PFSK-1 (cell line): ENCODE data around the gene PTMS.

Experiments used
- FOXP2 ChIP-seq: optimal IDR thresholded peaks from 2 replicates; pipeline ENCODE3; 2011; ENCODE audit warnings: borderline replicate concordance, control low read depth, inconsistent platforms; ENCODE audit not compliant: insufficient read depth; ENCODE audit errors: extremely low read length, extremely low read depth
- POLR2AphosphoS5 ChIP-seq: IDR thresholded peaks from 2 replicates; pipeline ENCODE4 v1.6.1; 2012; ENCODE audit warnings: low read depth, mild to moderate bottlenecking, control low read depth, low read length, moderate library complexity
- REST ChIP-seq, 2 experiments: IDR thresholded peaks; 2 replicates each; pipeline versions ENCODE4 v1.6.1 to v1.8.0; 2011 to 2012; ENCODE audit warnings: low read depth in 2 of 2, low read length in 2 of 2, control low read depth in 1 of 2, inconsistent platforms in 1 of 2, mild to moderate bottlenecking in 1 of 2, moderate library complexity in 1 of 2; ENCODE audit not compliant: insufficient read depth in 1 of 2
- SIN3A ChIP-seq: IDR thresholded peaks from 2 replicates; pipeline ENCODE4 v1.6.1; 2012; ENCODE audit warnings: mild to moderate bottlenecking, low read length, moderate library complexity, borderline replicate concordance; ENCODE audit not compliant: insufficient read depth
- TAF1 ChIP-seq: IDR thresholded peaks from 2 replicates; pipeline ENCODE4 v1.6.1; 2012; ENCODE audit warnings: low read length, control low read depth, borderline replicate concordance; ENCODE audit not compliant: insufficient read depth

PTMS gene

GRCh38 chr12:6724409-6724797, 41.8 kb upstream of the PTMS start:
- no peak for TF ChIP-seq FOXP2
- TF ChIP-seq REST (IDR thresholded peaks at IDR 0.05; ENCODE audit: insufficient read depth in 1 of 2, low read depth in 2 of 2, low read length in 2 of 2), result no peak
- TF ChIP-seq POLR2AphosphoS5, result 0 out of 2 replicates have a peak, but pooled peaks have one; percentile 5
- TF ChIP-seq TAF1, result no peak

- TF ChIP-seq SIN3A, result no peak
- TF ChIP-seq FOXP2, result no peak
- TF ChIP-seq POLR2AphosphoS5, result no peak
- no peak for TF ChIP-seq TAF1
- TF ChIP-seq REST (IDR thresholded peaks at IDR 0.05; ENCODE audit: insufficient read depth in 1 of 2, low read depth in 2 of 2, low read length in 2 of 2), result no peak
Observed at GRCh38 chr12:6725350-6725749, 40.8 kb upstream of the PTMS start.

DNA sequence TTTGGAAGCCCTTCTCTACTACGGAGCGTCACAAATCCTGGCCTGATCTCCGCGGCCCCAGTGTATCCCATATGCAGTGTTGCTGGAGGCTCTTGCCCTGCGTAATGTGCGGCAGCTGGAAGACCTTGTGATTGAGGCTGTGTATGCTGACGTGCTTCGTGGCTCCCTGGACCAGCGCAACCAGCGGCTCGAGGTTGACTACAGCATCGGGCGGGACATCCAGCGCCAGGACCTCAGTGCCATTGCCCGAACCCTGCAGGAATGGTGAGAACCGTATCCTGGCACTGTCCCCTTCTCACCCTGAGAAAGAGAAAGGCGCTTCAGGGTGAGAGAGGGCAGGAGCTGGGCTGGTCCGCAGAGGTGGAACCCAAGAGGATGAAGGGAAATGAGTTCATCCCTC, 37.0 kb upstream of the PTMS start:
- TF ChIP-seq REST (IDR thresholded peaks at IDR 0.05; ENCODE audit: insufficient read depth in 1 of 2, low read depth in 2 of 2, low read length in 2 of 2) (no peak), FOXP2 (no peak), POLR2AphosphoS5 (no peak), SIN3A (no peak), TAF1 (no peak)

DNA sequence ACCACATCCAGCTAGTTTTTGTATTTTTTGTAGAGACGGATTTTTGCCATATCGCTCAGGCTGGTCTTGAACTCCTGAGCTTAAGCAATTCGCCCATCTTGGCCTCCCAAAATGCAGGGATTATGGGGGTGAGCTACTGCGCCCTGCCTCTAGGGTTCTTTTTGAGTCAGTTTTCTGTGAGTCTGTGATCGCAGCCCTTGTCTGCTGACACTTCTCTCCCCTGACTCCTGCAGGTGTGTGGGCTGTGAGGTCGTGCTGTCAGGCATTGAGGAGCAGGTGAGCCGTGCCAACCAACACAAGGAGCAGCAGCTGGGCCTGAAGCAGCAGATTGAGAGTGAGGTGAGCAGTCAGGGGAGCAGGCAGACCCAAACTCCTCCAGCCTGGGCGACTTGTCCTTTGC, 36.0 kb upstream of the PTMS start:
- TF ChIP-seq TAF1 (no peak), REST (IDR thresholded peaks at IDR 0.05; ENCODE audit: insufficient read depth in 1 of 2, low read depth in 2 of 2, low read length in 2 of 2) (no peak), POLR2AphosphoS5 (no peak), FOXP2 (no peak), SIN3A (no peak)
